Measurements from ENCODE around the gene IQGAP2. TPM values are rescaled to one million over a fixed set of nuclear protein-coding genes. Genes with fewer than 3 reads are reported as not detected.

Gene IQGAP2
- total RNA-seq, 1 experiment from 2014 or later = not detected

DNA sequence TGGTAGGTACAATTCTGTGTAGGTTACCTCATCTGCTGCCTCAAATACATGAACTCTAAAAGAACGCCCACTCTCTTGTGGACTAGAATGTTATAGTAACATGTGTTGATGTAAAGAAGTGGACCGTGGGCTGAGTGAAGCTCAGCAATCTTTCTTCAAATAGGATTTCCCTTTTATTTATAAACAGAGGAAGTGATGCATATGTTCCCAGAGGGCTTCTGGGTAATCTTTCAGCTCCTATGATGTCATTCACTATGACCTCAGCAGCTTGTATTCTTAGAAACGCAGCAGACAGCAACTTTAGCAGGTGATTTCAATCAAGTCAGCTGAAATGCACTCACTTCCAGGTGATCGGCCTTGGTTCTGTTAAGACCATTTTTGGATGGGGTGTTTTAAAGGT lies 205.7 kb downstream of the IQGAP2 start:
- no peak overlapping the region for H3K27ac ChIP-seq (ENCODE audit: low read length)
- no peak overlapping the region for H3K9ac ChIP-seq (ENCODE audit: low read length)
- H3K36me3 ChIP-seq (ENCODE audit: low read depth, low read length) = no peaks in the 10 kb centered on the region
- TF ChIP-seq EZH2 (IDR thresholded peaks at IDR 0.05; ENCODE audit: low read length, unreplicated experiment) = no peak
- TF ChIP-seq, protein P1, sequence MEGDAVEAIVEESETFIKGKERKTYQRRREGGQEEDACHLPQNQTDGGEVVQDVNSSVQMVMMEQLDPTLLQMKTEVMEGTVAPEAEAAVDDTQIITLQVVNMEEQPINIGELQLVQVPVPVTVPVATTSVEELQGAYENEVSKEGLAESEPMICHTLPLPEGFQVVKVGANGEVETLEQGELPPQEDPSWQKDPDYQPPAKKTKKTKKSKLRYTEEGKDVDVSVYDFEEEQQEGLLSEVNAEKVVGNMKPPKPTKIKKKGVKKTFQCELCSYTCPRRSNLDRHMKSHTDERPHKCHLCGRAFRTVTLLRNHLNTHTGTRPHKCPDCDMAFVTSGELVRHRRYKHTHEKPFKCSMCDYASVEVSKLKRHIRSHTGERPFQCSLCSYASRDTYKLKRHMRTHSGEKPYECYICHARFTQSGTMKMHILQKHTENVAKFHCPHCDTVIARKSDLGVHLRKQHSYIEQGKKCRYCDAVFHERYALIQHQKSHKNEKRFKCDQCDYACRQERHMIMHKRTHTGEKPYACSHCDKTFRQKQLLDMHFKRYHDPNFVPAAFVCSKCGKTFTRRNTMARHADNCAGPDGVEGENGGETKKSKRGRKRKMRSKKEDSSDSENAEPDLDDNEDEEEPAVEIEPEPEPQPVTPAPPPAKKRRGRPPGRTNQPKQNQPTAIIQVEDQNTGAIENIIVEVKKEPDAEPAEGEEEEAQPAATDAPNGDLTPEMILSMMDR (conservative IDR thresholded peaks at IDR 0.05; ENCODE audit: low read depth, low read length) = no peak
- no peak for TF ChIP-seq EZH2phosphoT487 (IDR thresholded peaks at IDR 0.05; ENCODE audit: borderline replicate concordance, low read length)
- no peak overlapping the region for H3K4me3 ChIP-seq (ENCODE audit: low read length)
- no peaks in the 10 kb centered on the region for H3K27me3 ChIP-seq (ENCODE audit: low read length)
- no peaks in the 10 kb centered on the region for H3K9me2 ChIP-seq (replicated peaks; ENCODE audit: low read length)
- CTCF ChIA-PET = no interaction called here
- no peaks in the 10 kb centered on the region for H3K9me3 ChIP-seq (ENCODE audit: low read length)
- POLR2A ChIA-PET (ENCODE audit: unreplicated experiment) = no interaction called here
- H3F3A ChIP-seq (ENCODE audit: low read length, unreplicated experiment) = no peaks in the 10 kb centered on the region
- ATAC-seq = no peak
- no peak for DNase-seq
- intact Hi-C loops (cut with micrococcal nuclease) = no loop called here
- no TSS peak for BruUV-seq (replicated peaks)
- no peak overlapping the region for H2AFZ ChIP-seq (ENCODE audit: low read length)
- H3K79me2 ChIP-seq (ENCODE audit: low read length) = no peaks in the 10 kb centered on the region
- no peaks in the 10 kb centered on the region for H4K20me1 ChIP-seq (ENCODE audit: low read length)
- peaks cover 7% of the 10 kb centered on the region for H3K4me1 ChIP-seq (ENCODE audit: insufficient read depth, low read length)
- H3K4me2 ChIP-seq (ENCODE audit: low read length) = no peak overlapping the region

GRCh38 chr5:76610196-76610595 lies 207.1 kb downstream of the IQGAP2 start:
- Histone ChIP-seq H3K4me1 (ENCODE audit: insufficient read depth, low read length) (no peaks in the 10 kb centered on the region), H3F3A (ENCODE audit: low read length, unreplicated experiment) (no peaks in the 10 kb centered on the region), H3K79me2 (ENCODE audit: low read length) (no peaks in the 10 kb centered on the region), H3K27ac (ENCODE audit: low read length) (no peak overlapping the region), H4K20me1 (ENCODE audit: low read length) (no peaks in the 10 kb centered on the region), H2AFZ (ENCODE audit: low read length) (no peak overlapping the region), H3K4me2 (ENCODE audit: low read length) (no peak overlapping the region), H3K9ac (ENCODE audit: low read length) (no peak overlapping the region), H3K9me3 (ENCODE audit: low read length) (no peaks in the 10 kb centered on the region), H3K27me3 (ENCODE audit: low read length) (no peaks in the 10 kb centered on the region), H3K9me2 (replicated peaks; ENCODE audit: low read length) (no peaks in the 10 kb centered on the region), H3K36me3 (ENCODE audit: low read depth, low read length) (no peaks in the 10 kb centered on the region), H3K4me3 (ENCODE audit: low read length) (no peak overlapping the region)
- ATAC-seq (no peak), DNase-seq (no peak)
- TF ChIP-seq EZH2phosphoT487 (IDR thresholded peaks at IDR 0.05; ENCODE audit: borderline replicate concordance, low read length) (no peak), EZH2 (IDR thresholded peaks at IDR 0.05; ENCODE audit: low read length, unreplicated experiment) (no peak)
- TF ChIP-seq, protein P1 (conservative IDR thresholded peaks at IDR 0.05; ENCODE audit: low read depth, low read length) = no peak
- no TSS peak for BruUV-seq (replicated peaks)
- CTCF ChIA-PET = no interaction called here
- POLR2A ChIA-PET (ENCODE audit: unreplicated experiment) = no interaction called here
- intact Hi-C loops (cut with micrococcal nuclease) = no loop called here

GRCh38 chr5:76612942-76613341 lies 209.9 kb downstream of the IQGAP2 start:
- TF ChIP-seq, protein P1 (conservative IDR thresholded peaks at IDR 0.05; ENCODE audit: low read depth, low read length) = no peak
- TF ChIP-seq EZH2 (IDR thresholded peaks at IDR 0.05; ENCODE audit: low read length, unreplicated experiment) (no peak), EZH2phosphoT487 (IDR thresholded peaks at IDR 0.05; ENCODE audit: borderline replicate concordance, low read length) (no peak)
- ChIA-PET CTCF (no interaction called here), POLR2A (ENCODE audit: unreplicated experiment) (no interaction called here)
- Histone ChIP-seq H3K79me2 (ENCODE audit: low read length) (no peaks in the 10 kb centered on the region), H3K9ac (ENCODE audit: low read length) (no peak overlapping the region), H3K36me3 (ENCODE audit: low read depth, low read length) (no peaks in the 10 kb centered on the region), H3K4me1 (ENCODE audit: insufficient read depth, low read length) (no peaks in the 10 kb centered on the region), H2AFZ (ENCODE audit: low read length) (no peak overlapping the region), H3K9me2 (replicated peaks; ENCODE audit: low read length) (no peaks in the 10 kb centered on the region), H4K20me1 (ENCODE audit: low read length) (no peaks in the 10 kb centered on the region), H3K4me3 (ENCODE audit: low read length) (no peak overlapping the region), H3K4me2 (ENCODE audit: low read length) (no peak overlapping the region), H3F3A (ENCODE audit: low read length, unreplicated experiment) (no peaks in the 10 kb centered on the region), H3K27me3 (ENCODE audit: low read length) (no peaks in the 10 kb centered on the region), H3K27ac (ENCODE audit: low read length) (no peak overlapping the region), H3K9me3 (ENCODE audit: low read length) (no peaks in the 10 kb centered on the region)
- ATAC-seq (no peak), DNase-seq (no peak)
- no TSS peak for BruUV-seq (replicated peaks)
- intact Hi-C loops (cut with micrococcal nuclease) = no loop called here

Data from PC-3 (cell line).